Smooth muscle cell of the coronary artery (primary cell): Measurements from ENCODE around the gene OTOF. TPM values are rescaled to one million over a fixed set of nuclear protein-coding genes. Genes with fewer than 3 reads are reported as not detected.

ENCODE experiments used
- total RNA-seq: library from RNA; depleted of rRNA; stranded (reverse); fragments of >200 nt; gene quantifications from 2 replicates; pipeline ENCODE4 v1.2.3, GENCODE V29; 2014; ENCODE audit warnings: low replicate concordance

The OTOF gene
- total RNA-seq: under 0.01 TPM in 1 of 2 replicates, not detected in the other

DNA sequence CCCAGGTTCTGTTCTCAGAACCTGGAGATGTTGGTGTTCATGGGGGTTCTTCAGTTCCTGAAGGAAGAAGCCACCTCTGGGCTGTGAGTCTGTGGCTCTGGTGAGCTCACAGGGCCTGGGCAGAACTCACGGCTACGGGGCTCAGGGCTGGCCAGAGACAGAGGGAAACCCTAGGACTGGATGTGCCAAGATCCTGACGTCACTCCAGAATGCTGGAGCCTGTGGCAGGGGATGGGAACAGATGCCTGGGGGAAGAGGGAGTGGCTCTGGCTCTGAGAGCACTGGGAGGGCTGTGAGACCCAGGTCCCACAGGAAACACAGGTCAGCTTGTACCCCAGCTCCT, at the start of gene OTOF:
TSS of gene OTOF (minus strand) at position 214 of the 343 bp plus-strand sequence.

Other genes with a start within 250 kb of the OTOF start
- 105 and 129 TPM in 2 replicates for gene HADHA, start 233.5 kb downstream of the OTOF start, total RNA-seq
- gene HADHB, start 233.2 kb downstream of the OTOF start, total RNA-seq: 83.5 and 129 TPM in 2 replicates
- 5.7 and 16.5 TPM in 2 replicates for gene SELENOI, start 132.0 kb downstream of the OTOF start, total RNA-seq
- gene ADGRF3, start 131.3 kb downstream of the OTOF start, total RNA-seq: under 0.01 TPM in 1 of 2 replicates, not detected in the other
- gene DRC1, start 76.2 kb downstream of the OTOF start, total RNA-seq: not detected in 2 replicates
- gene CIB4, start 163.2 kb upstream of the OTOF start, total RNA-seq: not detected in 2 replicates
- gene KCNK3, start 214.6 kb upstream of the OTOF start, total RNA-seq: 0.23 and 1.1 TPM in 2 replicates